ENCODE results near the gene ZNF296. TPM values are rescaled to one million over a fixed set of nuclear protein-coding genes. Genes with fewer than 3 reads are reported as not detected.

Gene ZNF296
- total and polyA plus RNA-seq, 2 of the 13 experiments (the other 11 are each of a cell fraction or from before 2014, with no cell fraction given) = 0.26 to 0.62 TPM

DNA sequence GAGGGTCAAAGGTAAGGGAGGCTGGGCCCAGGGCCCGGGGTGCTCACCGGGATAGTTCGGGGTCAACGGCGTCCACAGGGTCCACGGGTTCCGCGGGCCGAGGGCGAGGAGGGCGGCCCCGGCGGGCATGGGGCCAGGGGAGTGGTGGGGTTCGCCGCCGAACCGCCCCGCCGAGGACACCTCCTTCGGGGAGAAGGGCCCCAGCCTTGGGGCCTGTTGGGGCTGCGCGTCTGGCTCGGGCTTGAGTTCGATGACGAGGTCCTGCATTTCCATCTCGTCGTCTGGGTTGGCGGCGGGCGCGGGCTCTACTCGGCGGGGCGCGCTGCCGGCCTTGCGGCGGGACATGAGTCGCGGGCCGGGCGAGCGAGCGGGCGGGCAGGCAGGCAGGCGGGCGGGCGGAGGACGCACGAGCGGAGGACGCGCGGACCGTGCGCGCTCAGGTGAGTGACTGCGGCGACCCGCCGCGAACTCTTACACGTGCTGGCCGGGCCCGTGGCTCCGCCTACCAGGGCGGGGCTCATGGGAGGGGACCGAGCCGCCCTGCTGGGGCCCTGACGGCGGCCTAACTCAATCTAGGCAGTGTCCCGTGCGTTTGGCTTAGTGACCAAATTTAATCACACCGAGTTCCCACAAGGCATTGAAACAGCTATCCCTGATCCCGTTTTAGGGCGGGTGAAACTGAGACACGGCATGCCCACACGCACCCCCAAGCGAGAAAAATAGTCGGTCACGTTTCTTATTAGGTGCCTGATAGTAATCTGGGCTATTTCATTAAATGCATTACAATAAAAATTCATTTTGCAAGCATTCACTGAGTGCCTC is at the start of gene ZNF296 (continued):
- TF ChIP-seq AHR (CRISPR knock-in tag; IDR thresholded peaks at IDR 0.05) (0 out of 2 replicates have a peak, but pooled peaks have one; percentile 39), BCL3 (CRISPR knock-in tag; IDR thresholded peaks at IDR 0.05) (0 out of 2 replicates have a peak, but pooled peaks have one; percentile 49), KAT7 (CRISPR knock-in tag; IDR thresholded peaks at IDR 0.05; ENCODE audit: borderline replicate concordance) (peak; percentile 36; the same call in 1 of the 2 replicates), ARID4A (CRISPR knock-in tag; IDR thresholded peaks at IDR 0.05; ENCODE audit: borderline replicate concordance) (peak; percentile 84; the same call in 1 of the 2 replicates), MXD4 (CRISPR knock-in tag; IDR thresholded peaks at IDR 0.05) (peak; percentile 89), PHF20 (CRISPR knock-in tag; IDR thresholded peaks at IDR 0.05) (peak; percentile 51), PLSCR1 (CRISPR knock-in tag; IDR thresholded peaks at IDR 0.05; ENCODE audit: borderline replicate concordance) (peak; percentile 72; the same call in 1 of the 2 replicates), ZFX (CRISPR knock-in tag; IDR thresholded peaks at IDR 0.05; ENCODE audit: low read depth) (peak; percentile 81), CCAR2 (optimal IDR thresholded peaks at IDR 0.05; ENCODE audit: low read depth, low read length) (no peak), HNRNPUL1 (IDR thresholded peaks at IDR 0.05; ENCODE audit: low read depth, low read length) (no peak), ZNF331 (CRISPR knock-in tag; IDR thresholded peaks at IDR 0.05) (peak; percentile 34; the same call in 1 of the 2 replicates), ZNF121 (CRISPR knock-in tag; IDR thresholded peaks at IDR 0.05) (no peak), SPEN (CRISPR knock-in tag; IDR thresholded peaks at IDR 0.05; ENCODE audit: low read depth) (peak; percentile 65)
- TF ChIP-seq, protein P1, sequence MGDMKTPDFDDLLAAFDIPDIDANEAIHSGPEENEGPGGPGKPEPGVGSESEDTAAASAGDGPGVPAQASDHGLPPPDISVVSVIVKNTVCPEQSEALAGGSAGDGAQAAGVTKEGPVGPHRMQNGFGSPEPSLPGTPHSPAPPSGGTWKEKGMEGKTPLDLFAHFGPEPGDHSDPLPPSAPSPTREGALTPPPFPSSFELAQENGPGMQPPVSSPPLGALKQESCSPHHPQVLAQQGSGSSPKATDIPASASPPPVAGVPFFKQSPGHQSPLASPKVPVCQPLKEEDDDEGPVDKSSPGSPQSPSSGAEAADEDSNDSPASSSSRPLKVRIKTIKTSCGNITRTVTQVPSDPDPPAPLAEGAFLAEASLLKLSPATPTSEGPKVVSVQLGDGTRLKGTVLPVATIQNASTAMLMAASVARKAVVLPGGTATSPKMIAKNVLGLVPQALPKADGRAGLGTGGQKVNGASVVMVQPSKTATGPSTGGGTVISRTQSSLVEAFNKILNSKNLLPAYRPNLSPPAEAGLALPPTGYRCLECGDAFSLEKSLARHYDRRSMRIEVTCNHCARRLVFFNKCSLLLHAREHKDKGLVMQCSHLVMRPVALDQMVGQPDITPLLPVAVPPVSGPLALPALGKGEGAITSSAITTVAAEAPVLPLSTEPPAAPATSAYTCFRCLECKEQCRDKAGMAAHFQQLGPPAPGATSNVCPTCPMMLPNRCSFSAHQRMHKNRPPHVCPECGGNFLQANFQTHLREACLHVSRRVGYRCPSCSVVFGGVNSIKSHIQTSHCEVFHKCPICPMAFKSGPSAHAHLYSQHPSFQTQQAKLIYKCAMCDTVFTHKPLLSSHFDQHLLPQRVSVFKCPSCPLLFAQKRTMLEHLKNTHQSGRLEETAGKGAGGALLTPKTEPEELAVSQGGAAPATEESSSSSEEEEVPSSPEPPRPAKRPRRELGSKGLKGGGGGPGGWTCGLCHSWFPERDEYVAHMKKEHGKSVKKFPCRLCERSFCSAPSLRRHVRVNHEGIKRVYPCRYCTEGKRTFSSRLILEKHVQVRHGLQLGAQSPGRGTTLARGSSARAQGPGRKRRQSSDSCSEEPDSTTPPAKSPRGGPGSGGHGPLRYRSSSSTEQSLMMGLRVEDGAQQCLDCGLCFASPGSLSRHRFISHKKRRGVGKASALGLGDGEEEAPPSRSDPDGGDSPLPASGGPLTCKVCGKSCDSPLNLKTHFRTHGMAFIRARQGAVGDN (CRISPR knock-in tag; IDR thresholded peaks at IDR 0.05) = peak; percentile 77
- TF ChIP-seq, protein P2, sequence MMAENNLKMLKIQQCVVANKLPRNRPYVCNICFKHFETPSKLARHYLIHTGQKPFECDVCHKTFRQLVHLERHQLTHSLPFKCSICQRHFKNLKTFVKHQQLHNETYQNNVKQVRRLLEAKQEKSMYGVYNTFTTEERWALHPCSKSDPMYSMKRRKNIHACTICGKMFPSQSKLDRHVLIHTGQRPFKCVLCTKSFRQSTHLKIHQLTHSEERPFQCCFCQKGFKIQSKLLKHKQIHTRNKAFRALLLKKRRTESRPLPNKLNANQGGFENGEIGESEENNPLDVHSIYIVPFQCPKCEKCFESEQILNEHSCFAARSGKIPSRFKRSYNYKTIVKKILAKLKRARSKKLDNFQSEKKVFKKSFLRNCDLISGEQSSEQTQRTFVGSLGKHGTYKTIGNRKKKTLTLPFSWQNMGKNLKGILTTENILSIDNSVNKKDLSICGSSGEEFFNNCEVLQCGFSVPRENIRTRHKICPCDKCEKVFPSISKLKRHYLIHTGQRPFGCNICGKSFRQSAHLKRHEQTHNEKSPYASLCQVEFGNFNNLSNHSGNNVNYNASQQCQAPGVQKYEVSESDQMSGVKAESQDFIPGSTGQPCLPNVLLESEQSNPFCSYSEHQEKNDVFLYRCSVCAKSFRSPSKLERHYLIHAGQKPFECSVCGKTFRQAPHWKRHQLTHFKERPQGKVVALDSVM (CRISPR knock-in tag; IDR thresholded peaks at IDR 0.05) = peak; percentile 44; the same call in 1 of the 2 replicates
